ENCODE results near the gene KRT3.

KRT3 gene

GRCh38 chr12:52820521-52820920, 24.6 kb upstream of the KRT3 start:
- Histone ChIP-seq H3K4me3 (ENCODE audit: low read depth, low read length) (no peak overlapping the region), H3K36me3 (replicated peaks) (no peaks in the 10 kb centered on the region), H3K27me3 (replicated peaks) (peaks cover 4% of the 10 kb centered on the region), H3K27ac (no peak overlapping the region)
- in situ Hi-C loops (cut with HindIII; ENCODE audit: low pct_ligation_motif_present, low sequenced_read_pairs) = no loop called here
- no peak for DNase-seq
- TF ChIP-seq CTCF (IDR thresholded peaks at IDR 0.05; ENCODE audit: low read depth, low read length, missing control alignments) = no peak

- DNase-seq = no peak
- H3K36me3 ChIP-seq (replicated peaks) = no peaks in the 10 kb centered on the region
- in situ Hi-C loops (cut with HindIII; ENCODE audit: low pct_ligation_motif_present, low sequenced_read_pairs) = no loop called here
- H3K27ac ChIP-seq = no peak overlapping the region
- peaks cover 4% of the 10 kb centered on the region for H3K27me3 ChIP-seq (replicated peaks)
- no peak for TF ChIP-seq CTCF (IDR thresholded peaks at IDR 0.05; ENCODE audit: low read depth, low read length, missing control alignments)
- H3K4me3 ChIP-seq (ENCODE audit: low read depth, low read length) = no peak overlapping the region
Measured at GRCh38 chr12:52819731-52820510, 24.0 kb upstream of the KRT3 start.

GRCh38 chr12:52818887-52819420, 23.0 kb upstream of the KRT3 start:
- in situ Hi-C loops (cut with HindIII; ENCODE audit: low pct_ligation_motif_present, low sequenced_read_pairs) = no loop called here
- H3K27me3 ChIP-seq (replicated peaks) = peaks cover 4% of the 10 kb centered on the region

GRCh38 chr12:52818388-52818787, 22.5 kb upstream of the KRT3 start:
- Histone ChIP-seq H3K36me3 (replicated peaks) (no peaks in the 10 kb centered on the region), H3K27ac (no peak overlapping the region), H3K4me3 (ENCODE audit: low read depth, low read length) (no peak overlapping the region), H3K27me3 (replicated peaks) (peaks cover 4% of the 10 kb centered on the region)
- no peak for DNase-seq
- in situ Hi-C loops (cut with HindIII; ENCODE audit: low pct_ligation_motif_present, low sequenced_read_pairs) = no loop called here
- no peak for TF ChIP-seq CTCF (IDR thresholded peaks at IDR 0.05; ENCODE audit: low read depth, low read length, missing control alignments)

More at GRCh38 chr12:52818887-52819420, 23.0 kb upstream of the KRT3 start:
- no peak overlapping the region for H3K4me3 ChIP-seq (ENCODE audit: low read depth, low read length)
- no peak for DNase-seq
- TF ChIP-seq CTCF (IDR thresholded peaks at IDR 0.05; ENCODE audit: low read depth, low read length, missing control alignments) = no peak
- H3K36me3 ChIP-seq (replicated peaks) = no peaks in the 10 kb centered on the region
- H3K27ac ChIP-seq = no peak overlapping the region

GRCh38 chr12:52817699-52818238, 21.9 kb upstream of the KRT3 start:
- no peak for DNase-seq
- no peak overlapping the region for H3K27ac ChIP-seq
- no peak for TF ChIP-seq CTCF (IDR thresholded peaks at IDR 0.05; ENCODE audit: low read depth, low read length, missing control alignments)
- in situ Hi-C loops (cut with HindIII; ENCODE audit: low pct_ligation_motif_present, low sequenced_read_pairs) = no loop called here
- H3K4me3 ChIP-seq (ENCODE audit: low read depth, low read length) = no peak overlapping the region
- H3K36me3 ChIP-seq (replicated peaks) = no peaks in the 10 kb centered on the region
- H3K27me3 ChIP-seq (replicated peaks) = peaks cover 4% of the 10 kb centered on the region

All from brain microvascular endothelial cell (primary cell).